Stimulated activated CD8-positive, alpha-beta memory T cell treated with anti-CD3 and anti-CD28 coated beads, Interleukin-12 subunit alpha, Interleukin-12 subunit beta, amount 100 ng/mL, for 24 hours (primary cell): ENCODE results near the gene CD81.

ENCODE experiments used
- DNase-seq: peaks from one replicate; pipeline ENCODE4 v3.0.0-alpha.2; 2020; ENCODE audit errors: extremely low read depth

CD81 gene

DNA sequence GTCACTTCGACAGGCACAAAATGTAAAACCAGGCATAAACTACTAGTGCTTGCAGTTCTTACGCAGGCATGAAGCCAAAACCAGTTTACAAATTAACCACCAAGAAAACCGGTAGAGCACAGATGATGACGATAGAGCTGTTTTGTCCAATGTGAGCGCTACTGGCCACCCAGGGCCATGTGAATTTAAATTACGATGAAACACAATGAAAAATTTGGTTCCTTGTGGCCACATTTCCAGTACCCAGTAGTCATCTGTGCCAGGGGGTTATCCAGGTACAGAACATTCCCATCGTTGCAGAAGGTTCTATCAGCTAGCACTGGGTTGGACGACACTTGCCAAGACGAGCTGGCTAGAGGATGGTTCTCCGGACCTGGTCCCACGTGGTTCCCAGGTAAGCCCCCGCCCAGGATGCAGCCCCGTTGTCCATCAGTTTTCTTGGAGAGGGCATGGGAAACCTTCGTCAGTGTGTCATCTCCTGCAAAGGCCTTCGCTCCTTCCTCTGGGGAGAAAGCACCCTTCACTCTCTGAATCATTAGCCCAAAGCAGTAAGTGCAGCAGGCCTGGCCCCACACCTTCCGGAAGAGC lies 1.1 kb upstream of the CD81 start:
- no peak for DNase-seq

DNA sequence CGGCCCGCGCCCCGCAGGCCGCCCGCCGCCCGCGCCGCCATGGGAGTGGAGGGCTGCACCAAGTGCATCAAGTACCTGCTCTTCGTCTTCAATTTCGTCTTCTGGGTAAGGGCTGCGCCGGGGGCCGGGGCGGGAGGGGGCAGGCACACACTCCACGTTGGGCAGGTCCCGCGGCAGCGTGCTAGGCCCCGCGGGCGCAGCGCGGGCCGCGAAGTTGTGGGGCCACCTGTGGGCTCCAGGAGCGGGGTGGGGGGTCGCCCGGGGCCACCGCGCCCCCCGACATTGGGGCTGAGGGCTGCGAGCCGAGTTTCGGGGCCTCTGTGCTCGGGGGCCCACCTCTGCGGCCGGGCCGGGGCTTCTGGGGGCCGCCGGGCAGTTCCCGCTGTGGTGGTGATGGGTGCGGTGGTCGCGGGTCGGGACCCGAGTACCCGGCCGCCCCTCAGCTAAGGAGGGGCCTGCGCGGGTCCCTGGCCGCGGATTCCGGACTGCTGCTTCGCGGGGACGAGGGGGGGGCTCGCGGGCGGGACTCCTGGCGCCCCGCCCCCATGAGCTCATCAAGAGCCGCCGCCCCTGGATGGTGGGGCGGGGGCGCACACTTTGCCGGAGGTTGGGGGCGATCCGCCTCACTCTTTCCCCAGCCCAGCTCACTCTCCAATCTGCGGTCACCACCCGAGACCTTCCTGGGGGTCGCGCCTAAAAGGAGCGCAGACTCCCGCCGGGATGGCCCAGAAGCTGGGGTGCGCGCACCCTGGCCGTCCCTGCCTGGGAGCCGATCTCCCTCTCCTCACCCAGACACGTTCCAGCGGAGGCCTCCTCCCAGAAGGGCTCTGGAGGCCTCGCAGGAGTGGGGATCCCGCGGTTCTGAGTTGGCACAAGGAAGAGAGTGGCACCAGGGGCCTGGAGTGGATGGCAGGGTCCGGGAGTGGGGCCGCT lies 667 bp downstream of the CD81 start:
- no peak for DNase-seq

DNA sequence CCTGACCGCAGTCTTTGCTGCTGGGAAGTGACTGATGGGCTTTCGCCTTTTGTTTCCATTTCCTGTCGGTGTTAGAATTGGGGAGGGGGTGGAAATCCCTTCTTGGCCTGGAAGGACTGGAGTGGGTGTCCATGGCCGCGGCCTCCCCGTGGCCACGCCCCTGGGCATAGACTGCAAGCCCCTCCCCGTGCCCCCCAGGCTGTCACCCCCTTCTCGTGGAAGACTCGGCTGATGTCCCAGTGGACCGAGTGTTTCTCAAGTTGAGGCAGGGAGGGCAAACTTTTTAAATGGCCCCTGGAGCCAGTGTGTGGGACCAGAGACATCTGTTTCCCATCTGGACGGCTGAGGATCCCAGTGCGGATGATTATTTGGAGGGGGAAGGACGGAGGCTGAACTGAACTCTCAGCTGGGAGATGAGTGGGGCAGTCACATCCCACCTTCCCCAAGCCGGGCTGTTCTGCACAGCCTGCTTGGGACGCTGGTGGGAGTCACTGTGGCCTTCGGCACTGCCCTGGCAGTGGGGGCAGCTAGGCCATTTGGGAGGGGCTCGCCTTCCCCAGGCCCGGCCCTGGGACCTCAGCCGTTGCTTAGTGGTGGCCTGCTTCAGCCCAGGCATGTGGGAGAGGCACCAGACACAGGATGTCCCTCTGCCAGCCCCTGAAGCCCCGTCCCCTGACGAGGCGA lies 1.6 kb downstream of the CD81 start:
- DNase-seq: no peak

DNA sequence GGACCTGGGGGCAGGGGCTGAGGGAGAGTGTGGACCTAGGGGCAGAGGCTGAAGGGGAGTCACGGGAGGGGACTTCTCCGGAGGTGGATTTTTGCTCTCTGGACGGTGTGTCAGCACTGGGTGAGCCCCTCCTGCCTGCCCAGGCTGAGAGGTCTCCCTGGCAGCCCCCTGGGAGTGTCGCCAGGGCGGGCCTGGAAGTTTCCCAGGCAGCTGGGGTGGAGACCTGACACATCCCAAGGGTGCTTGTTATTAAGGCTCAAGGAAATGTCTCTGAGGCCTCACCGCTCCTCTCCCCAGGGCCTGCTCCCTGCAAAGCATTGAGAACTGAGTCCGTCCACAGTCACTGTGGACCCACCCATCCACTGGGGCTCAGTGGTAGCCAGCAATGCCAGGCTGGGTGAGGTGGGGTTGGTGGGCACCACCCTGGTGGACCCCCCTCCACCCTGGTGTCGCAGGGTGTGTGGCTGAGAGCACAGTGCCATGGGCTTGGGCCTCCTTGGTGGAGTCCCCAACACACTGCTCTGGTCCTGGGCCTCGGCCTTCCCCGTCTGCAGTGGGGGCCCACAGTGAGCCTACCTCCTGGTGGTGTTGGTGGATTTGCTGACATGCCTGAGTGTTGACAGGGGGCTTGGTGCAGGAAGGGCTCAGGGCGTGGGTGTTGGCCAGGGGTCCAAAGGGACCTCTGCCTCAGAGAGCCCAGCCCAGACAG lies 2.5 kb downstream of the CD81 start:
- no peak for DNase-seq

DNA sequence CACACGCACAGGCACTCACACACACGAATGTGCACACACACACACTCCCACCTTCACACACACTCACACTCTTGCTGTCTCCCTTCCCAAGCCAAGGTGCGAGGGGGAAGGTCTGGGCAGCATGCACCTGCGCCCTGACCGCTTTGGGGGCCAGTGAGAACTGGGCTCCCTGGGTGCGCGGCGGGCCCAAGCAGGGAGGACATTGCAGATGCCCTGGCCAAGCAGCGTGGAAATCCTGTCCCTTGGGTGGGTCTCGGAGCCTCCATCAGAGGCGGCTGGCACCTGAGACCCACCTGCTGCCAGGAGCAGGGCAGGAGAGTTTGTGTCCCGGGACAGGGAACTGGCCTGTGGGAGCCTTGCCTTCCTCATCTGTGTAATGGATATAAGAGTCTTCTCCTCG lies 3.3 kb downstream of the CD81 start:
- no peak for DNase-seq

DNA sequence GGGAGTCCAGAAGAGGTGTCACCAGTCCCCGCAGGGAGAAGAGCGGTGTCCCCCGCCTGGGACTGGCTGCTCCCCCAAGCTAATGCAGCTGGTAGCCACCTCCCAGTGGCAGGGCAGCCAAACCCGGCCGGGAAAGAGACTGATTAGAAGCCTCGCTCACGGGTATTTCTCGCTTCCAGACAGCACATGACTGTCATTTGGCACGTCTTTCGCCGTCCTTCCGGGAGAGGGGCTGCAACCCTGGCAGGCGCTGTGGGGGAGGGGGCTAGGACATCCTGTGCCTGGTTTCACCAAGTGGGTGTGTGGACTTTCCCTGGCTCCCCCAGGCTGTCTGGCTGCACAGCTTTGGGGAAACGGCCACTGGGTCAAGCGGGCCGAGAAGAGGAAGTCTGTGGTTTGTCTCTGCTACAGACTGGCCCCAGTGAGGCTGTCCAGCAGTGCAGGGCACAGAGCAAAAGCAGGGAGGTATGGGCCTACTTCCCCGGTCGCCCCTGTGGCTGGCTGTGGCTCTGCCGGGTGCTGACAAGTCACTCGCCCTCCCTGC lies 3.8 kb downstream of the CD81 start:
- DNase-seq: no peak

DNA sequence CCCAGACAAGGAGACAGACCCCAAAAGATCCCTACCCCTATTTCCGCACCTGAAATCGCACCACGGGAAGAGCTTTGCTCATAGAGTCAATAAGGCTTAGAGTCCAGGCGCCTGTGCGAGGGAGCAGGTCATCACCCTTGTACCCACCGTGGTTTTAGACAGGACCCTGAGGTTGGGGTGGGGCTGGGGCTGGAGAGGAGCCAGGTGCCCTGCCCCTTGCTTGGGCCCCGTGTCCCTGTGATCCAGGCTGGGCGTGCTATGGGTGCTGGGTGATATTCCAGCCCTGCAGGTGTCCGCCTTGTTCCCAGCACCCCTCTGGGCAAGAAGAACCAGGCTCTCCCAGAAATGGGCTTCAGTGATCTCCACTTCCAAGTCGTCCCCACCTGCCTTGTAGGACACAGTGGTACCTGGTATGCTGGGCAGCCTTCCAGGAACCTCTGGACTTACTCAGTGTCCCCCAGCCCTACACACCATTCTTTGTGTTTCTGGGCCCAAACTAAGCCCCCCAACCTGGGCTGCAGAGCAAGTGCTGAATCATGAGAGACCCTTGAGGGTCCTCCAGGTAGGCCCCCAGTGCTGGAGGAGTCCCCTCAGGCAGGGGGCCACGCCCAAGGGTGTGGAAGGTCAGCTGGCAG lies 4.5 kb downstream of the CD81 start:
- DNase-seq: no peak

DNA sequence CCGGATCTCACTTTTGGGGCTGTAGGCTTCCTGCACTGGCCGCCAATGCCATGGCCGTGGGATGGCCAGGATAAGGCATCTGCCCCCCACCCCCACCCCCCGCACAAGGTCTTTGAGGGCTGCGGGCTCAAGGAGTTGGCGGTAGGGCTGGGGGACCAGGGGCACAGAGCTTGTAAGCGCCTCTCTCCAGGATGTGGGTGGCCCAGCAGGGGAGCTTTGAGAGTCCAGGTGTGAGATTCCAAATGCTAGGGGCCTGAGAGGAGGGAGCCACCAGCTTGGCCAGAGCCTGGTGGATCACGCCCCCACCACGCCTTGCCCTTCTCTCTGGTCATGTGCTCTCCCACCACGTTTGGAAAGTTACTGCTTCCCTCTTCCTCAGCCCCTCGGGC lies 5.0 kb downstream of the CD81 start:
- no peak for DNase-seq

DNA sequence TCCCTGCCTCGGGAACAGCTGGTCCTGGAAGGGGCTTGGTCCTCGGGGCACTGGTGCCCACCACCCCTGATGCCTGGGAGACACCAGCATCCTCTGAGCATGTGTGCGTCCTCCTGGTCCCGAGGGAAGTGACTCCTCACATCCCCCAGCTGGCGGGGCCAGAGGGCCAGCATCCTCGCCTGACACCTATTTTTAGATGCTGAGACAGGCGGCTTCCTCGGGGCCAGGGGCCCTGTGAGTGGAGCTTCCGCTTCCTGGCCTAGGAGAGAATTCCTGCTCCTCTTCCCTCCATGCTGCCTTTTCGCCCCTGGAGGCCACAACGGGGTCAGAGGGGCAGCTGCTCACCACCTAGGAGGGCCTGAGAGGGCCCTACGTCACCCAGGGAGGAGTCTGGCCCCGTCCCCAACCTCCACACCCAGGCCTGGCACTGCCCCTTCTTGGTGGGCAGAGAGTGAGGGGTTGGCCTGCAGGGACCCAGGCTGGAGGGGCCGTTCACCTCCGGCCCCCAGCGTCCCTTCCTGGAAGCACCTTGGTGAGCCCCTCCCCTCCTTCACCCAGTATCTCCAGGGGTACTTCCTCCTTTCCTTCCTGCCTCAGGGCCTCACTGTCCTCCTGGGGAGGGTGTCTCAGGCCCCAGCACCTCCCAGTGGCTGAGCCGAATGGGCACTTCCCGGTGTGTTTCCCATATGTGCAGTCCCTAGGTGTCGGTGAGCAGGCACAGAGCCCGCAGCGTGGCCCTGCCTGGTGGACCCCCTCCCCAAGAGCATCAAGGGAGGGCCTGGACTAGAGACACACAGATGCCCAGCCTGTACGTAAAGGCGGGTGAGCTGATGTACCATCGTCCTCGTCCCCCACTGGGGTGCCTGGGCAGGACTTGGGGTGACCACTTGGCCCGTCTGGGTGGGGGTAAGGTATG lies 6.1 kb downstream of the CD81 start:
- no peak for DNase-seq

DNA sequence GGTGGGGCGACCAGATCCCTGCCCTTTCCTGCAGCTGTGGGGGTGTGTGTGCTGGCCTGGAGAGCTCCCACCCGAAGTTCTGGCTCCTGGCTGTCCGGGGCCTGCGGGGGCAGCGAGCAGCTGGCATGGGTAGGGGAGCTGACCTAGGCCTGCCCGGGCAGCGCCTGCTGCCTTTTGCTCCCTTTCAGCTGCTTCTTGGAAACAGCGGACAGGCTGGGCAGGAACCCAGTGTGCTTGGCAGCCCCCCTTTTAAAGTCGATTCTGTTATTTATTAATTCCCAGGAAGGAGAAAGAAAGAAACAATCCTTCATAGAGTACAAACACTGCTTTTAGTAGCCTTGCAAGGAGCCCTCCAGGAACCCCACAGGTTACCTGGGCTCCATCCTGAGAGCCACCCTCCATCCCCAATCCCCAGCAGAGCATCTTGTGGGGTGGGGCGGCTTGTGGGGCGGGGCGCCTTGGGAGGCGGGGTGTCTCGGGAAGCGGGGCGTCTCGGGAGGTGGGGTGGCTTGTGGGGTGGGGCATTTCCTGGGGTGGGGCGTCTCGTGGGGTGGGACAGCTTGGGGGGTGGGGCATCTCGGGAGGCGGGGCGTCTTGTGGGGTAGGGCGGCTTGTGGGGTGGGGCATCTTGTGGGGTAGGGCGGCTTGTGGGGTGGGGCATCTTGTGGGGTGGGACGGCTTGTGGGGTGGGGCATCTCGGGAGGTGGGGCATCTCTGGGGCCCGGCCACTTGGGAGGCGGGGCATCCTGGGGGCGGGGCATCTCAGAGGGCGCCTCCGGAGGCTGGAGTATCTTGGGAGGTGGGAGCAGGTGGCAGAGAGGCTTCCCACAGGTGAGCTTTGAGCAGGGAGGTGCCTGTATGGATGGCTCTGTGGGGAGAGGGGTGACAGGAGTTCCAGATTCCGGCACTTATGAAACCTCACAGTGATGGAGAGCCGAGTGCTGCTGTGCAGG lies 7.0 kb downstream of the CD81 start:
- no peak for DNase-seq

DNA sequence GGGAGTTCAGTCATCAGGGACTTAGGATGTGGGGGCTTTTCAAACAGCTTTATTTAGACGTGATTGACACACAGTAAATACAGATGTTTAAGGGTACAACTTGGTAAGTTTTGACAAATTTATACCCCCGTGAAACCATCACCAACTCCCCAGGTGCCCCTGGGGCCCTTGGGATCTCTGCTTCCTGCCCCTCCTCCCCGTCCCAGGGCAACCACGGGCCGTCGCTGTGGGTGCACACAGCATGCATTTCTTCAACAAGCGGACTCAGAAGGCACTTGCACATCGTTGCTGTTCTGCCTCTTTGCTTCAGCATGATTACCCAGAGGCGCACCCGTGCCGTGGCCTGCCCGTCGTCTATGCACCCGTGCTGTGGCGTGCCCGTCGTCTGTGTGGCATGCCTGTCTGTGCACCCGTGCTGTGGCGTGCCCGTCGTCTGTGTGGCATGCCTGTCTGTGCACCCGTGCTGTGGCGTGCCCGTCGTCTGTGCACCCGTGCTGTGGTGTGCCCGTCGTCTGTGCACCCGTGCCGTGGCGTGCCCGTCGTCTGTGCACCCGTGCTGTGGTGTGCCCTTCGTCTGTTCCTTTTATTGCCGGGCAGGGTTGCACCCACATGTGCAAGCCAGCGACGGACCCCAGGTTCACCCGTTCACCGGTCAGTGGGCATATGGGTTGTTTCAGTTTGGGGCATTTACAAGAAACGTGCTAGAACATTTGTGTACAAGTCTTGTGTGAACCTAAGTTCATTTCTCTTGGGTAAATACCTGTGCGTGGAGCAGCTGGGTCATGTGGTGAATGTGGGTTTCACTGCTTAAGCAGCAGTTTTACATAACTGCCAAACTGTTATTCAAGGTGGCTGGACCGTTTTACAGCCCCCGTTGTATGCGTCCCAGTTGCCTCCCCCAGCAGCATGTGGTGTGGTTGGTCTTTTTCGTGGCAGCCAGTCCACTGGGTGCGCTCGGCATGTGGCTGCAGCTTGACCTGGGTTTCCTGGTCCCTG lies 8.3 kb downstream of the CD81 start:
- no peak for DNase-seq

DNA sequence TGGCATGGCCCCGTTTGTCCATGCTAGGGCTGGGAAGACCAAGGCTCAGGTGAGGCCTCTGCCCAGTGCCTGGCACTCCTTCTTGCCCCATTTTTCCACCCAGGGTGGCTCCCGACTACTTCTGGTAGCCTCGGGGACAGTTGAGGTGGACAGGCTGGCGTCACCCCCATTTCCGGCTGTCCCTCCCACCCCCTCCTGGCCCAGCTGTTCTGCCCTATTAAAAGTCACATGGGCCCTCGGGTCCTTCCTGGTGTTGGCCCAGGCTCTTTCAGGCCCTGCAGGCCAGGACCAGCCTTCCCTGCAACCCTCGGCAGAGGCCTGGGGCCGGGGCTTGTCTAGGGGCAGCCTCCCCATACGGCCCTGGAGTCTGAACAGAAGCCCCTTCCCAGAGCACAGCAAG lies 9.5 kb downstream of the CD81 start:
- no peak for DNase-seq

DNA sequence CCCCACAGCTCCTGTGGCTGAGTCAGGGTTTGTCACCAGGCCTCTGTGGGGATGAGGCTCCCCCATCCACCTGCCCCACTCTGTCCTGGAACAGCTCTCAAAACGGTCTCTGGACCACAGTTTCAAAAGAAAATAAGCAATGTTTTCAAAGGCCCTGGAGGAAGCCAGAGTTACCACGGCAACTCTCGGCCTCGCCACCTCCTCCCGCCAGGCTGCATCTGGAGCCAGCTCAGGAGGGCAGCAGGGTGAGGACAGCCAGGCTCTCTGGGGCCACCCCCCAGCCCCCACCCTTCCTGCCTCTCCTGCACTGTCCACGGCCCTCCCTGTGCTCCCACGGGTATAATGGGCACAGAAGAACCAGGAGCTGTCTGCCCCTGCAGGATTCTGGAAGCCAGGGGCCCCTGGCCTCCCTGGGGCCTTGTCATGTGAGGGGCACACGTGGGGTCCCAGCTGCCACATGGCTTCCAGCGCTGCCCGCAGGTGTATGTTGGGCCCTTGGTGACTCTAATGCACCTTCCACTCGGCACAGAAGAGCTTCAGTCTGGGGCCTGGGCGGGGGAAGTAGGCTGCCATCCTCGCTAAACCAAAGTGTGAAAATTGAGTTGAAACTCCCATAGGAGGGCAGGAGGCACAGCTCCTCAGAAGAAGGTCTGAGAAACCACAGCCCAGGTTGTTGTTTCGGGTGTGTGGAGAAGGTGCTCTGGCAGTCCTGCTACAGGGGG lies 10.3 kb downstream of the CD81 start:
- DNase-seq: no peak

DNA sequence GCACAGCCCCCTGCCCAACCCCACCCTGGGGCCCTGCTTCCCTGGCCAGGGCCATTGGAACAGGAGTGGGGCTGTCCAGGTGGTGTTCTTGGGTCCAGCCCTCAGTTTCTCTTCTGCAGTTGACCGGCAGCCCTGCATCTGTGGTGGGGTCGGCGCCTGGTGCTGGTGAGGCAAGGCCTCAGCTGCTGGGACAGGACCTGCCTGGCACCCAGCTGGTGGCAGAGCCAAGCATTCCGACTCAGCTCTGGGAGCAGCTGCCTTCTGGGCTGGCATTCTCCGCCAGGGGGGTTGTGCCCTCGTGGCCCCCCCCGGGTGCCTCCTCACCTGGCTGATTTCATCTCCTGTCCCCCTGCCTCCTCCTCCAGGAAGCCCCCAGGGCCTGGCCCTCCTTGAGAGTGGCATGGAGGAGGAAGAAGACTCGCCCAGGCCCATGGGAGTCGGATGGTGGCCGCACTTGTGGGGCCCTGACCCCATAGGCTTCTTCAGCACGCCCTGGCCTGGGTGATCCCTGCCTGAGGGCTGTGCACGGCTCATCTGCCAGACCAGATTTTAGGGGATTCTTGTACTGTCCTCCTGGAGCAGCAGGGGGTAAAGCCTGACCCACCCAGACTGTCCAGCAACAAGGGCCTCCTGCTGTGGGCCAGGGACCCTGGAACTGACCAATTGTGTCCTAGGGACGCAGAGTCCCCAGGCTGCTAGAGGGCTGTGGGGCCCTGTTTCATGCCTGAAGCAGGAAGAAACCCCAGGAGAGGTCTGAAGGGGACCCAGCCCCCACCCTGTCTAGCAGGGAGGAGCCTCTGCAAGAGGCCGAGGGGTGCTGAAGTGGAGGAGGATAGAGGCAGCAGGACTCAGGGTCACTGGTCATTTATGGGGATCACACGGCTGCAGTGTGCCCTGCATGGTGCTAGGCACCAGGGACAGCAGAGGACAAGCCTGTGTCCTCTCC lies 11.6 kb downstream of the CD81 start:
- no peak for DNase-seq

DNA sequence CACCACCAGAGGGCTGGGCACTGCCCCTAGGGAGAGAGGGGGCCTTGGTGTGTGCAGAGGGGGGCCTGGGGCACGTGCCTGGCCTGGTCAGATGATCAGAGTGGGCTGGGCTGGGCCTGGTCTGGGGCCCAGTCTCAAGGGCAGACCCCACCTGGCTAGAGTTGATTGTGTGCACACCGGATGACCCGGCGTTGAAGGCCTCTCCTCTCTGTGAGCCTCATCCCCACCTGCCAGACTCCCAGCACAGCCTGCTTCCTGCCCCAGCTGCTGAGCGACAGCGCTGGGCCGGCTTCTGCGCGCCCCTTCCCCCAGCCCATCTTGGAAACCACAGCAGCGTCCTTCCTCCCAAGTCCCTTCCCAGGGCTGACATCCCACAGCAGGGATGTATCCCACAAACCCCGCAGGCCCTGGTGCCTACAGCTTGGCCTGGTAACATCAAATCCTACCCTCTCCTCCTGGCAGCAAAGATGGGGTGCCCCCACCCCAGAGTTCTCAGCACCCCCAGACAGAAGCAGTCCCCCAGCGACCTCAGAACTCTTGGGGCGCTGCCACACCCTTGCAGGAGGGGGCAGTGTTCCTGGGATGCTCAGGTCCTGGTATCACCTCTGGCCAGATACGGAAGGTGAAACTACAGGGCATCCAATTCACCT lies 12.4 kb downstream of the CD81 start:
- DNase-seq: no peak
